CD14-positive monocyte (primary cell): ENCODE results near the gene NSG2. TPM values are rescaled to one million over a fixed set of nuclear protein-coding genes. Genes with fewer than 3 reads are reported as not detected.
"Not testable (repeated sequence)": the region's sequence is repeated elsewhere in the genome, so short reads cannot be mapped to it uniquely, and the experiment has no call there.

ENCODE experiments used
- DNase-seq, 3 donors: peaks; one replicate each; pipeline ENCODE4 v3.0.0-alpha.2; 2011 to 2022
- H2AFZ ChIP-seq: 2 replicates; pipeline ENCODE4 v1.6.0; 2012; ENCODE audit warnings: mild to moderate bottlenecking, low read depth, low read length, inconsistent platforms; ENCODE audit not compliant: insufficient read depth, poor library complexity, severe bottlenecking
- H3K27ac ChIP-seq, 2 donors: 1 replicate in 1 of 2; 2 replicates in 1 of 2; pipeline ENCODE4 v1.5.1; 2012 to 2013; ENCODE audit warnings: low read length in 2 of 2, control low read depth in 1 of 2, inconsistent platforms in 1 of 2, low read depth in 1 of 2, mild to moderate bottlenecking in 1 of 2
- H3K27me3 ChIP-seq, 2 donors: one replicate each; pipeline versions ENCODE4 v1.6.0 to v1.6.1; 2011 to 2013; ENCODE audit warnings: low read length in 2 of 2; ENCODE audit not compliant: control insufficient read depth in 2 of 2, insufficient read depth in 2 of 2
- H3K36me3 ChIP-seq, 2 donors: replicated peaks in 1 of 2; 1 replicate in 1 of 2; 2 replicates in 1 of 2; pipeline versions ENCODE4 v1.5.1 to v1.6.1; 2012 to 2013; ENCODE audit warnings: low read length in 2 of 2, control low read depth in 1 of 2, inconsistent platforms in 1 of 2, mild to moderate bottlenecking in 1 of 2; ENCODE audit not compliant: insufficient read depth in 2 of 2, control insufficient read depth in 1 of 2
- H3K4me1 ChIP-seq, 2 donors: 1 replicate in 1 of 2; 2 replicates in 1 of 2; pipeline versions ENCODE4 v1.5.1 to v1.6.1; 2012 to 2013; ENCODE audit warnings: low read length in 2 of 2, control low read depth in 1 of 2, inconsistent platforms in 1 of 2, mild to moderate bottlenecking in 1 of 2, moderate library complexity in 1 of 2; ENCODE audit not compliant: insufficient read depth in 2 of 2, control insufficient read depth in 1 of 2
- H3K4me2 ChIP-seq: replicated peaks from 2 replicates; pipeline ENCODE3; 2012; ENCODE audit warnings: low read length, moderate library complexity, mild to moderate bottlenecking; ENCODE audit not compliant: poor library complexity, severe bottlenecking; ENCODE audit errors: extremely low read depth
- H3K4me3 ChIP-seq, 3 experiments: fragments of 200-600 bp in 1 of 3; sonication (generic) in 1 of 3; replicated peaks in 1 of 3; 1 replicate in 2 of 3; 2 replicates in 1 of 3; pipeline ENCODE4 v1.5.1; 2011 to 2013; ENCODE audit warnings: low read length in 3 of 3, mild to moderate bottlenecking in 3 of 3, control low read depth in 2 of 3, low read depth in 2 of 3, inconsistent platforms in 1 of 3, moderate library complexity in 1 of 3
- H3K79me2 ChIP-seq: 2 replicates; pipeline ENCODE4 v1.6.0; 2012; ENCODE audit warnings: mild to moderate bottlenecking, control low read depth, inconsistent platforms, low read length, moderate library complexity; ENCODE audit not compliant: insufficient read depth
- H3K9ac ChIP-seq: 2 replicates; pipeline ENCODE4 v1.6.0; 2017; ENCODE audit warnings: low read length, mild to moderate bottlenecking; ENCODE audit not compliant: insufficient read depth, poor library complexity, severe bottlenecking
- H3K9me3 ChIP-seq, 2 donors: replicated peaks in 1 of 2; 1 replicate in 1 of 2; 2 replicates in 1 of 2; pipeline versions ENCODE4 v1.5.1 to v1.6.1; 2012 to 2013; ENCODE audit warnings: low read length in 2 of 2, control low read depth in 1 of 2; ENCODE audit not compliant: control insufficient read depth in 1 of 2, insufficient read depth in 1 of 2
- H4K20me1 ChIP-seq: 2 replicates; pipeline ENCODE4 v1.6.0; 2012; ENCODE audit warnings: mild to moderate bottlenecking, low read length, control low read depth, moderate library complexity; ENCODE audit not compliant: insufficient read depth
- H3K27ac Mint-ChIP-seq, 7 donors: one replicate each; pipeline ENCODE4 v1.8.0; 2020; ENCODE audit warnings: mild to moderate bottlenecking in 7 of 7, mixed read lengths in 7 of 7, moderate library complexity in 6 of 7, inconsistent platforms in 2 of 7
- H3K27me3 Mint-ChIP-seq, 3 donors: one replicate each; pipeline ENCODE4 v1.8.0; 2021 to 2022; ENCODE audit warnings: low read depth in 3 of 3, mild to moderate bottlenecking in 3 of 3, mixed read lengths in 3 of 3, moderate library complexity in 3 of 3, inconsistent platforms in 1 of 3
- H3K36me3 Mint-ChIP-seq, 2 donors: one replicate each; pipeline ENCODE4 v1.8.0; 2020; ENCODE audit warnings: mixed read lengths in 2 of 2, inconsistent platforms in 1 of 2, mild to moderate bottlenecking in 1 of 2
- H3K4me1 Mint-ChIP-seq: one replicate; pipeline ENCODE4 v1.8.0; 2020; ENCODE audit warnings: mild to moderate bottlenecking, mixed read lengths
- H3K4me3 Mint-ChIP-seq, 2 donors: one replicate each; pipeline ENCODE4 v1.8.0; 2020; ENCODE audit warnings: mild to moderate bottlenecking in 2 of 2, mixed read lengths in 2 of 2, moderate library complexity in 1 of 2
- H3K9me3 Mint-ChIP-seq, 7 donors: one replicate each; pipeline ENCODE4 v1.8.0; 2020 to 2022; ENCODE audit warnings: mixed read lengths in 7 of 7, mild to moderate bottlenecking in 6 of 7, moderate library complexity in 6 of 7, inconsistent platforms in 2 of 7
- WGBS: methylation state at CpG from one replicate; pipeline ENCODE4 v1.1.5; 2013; ENCODE audit warnings: missing lambda C conversion rate; ENCODE audit not compliant: insufficient coverage; 5-methylcytosine and 5-hydroxymethylcytosine counted together
- intact Hi-C, 2 donors: fragments of 100-400 bp; cut with micrococcal nuclease; formaldehyde crosslinking; loops; one replicate each; pipeline versions ENCODE4 v1.15.0 to v1.15.1; 2023
- polyA plus RNA-seq, 3 donors: library from polyadenylated mRNA; depleted of rRNA in 1 of 3; unstranded in 2 of 3; stranded (reverse) in 1 of 3; fragments of 300-500 nt in 2 of 3; fragments of >200 nt in 1 of 3; fragmentation: Illumina TruSeq in 2 of 3; gene quantifications; 1 replicate in 2 of 3; 2 replicates in 1 of 3; pipeline ENCODE4 v1.2.3, GENCODE V29; 2012 to 2021
- TF ChIP-seq, protein P1 (sequence below): fragments of 200-600 bp; IDR thresholded peaks from one replicate; pipeline ENCODE4 v1.8.0; 2022; ENCODE audit warnings: antibody characterized with exemption, mild to moderate bottlenecking

NSG2 gene
- polyA plus RNA-seq, 3 donors: not detected

DNA sequence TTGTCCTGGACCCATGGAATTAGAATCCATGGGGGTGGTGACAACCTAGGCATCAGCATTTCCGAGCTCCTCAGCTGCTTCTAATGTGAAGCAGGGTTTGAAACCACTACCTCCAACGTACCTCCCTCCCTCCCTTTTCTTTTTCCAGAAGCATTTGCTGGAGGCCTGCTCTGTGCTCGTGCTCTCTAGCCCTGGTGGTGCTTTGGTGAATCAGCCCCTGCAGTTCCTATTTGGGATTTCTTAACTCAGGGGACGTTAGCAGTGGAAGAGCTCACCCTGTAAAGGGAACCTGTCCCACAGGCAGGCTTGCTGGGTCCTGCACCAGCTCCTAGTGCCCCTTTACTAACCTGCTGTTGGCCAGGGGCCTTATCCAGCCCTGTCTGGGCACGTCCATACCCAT is 55.0 kb downstream of the NSG2 start:
- Histone ChIP-seq H3K9me3 (no peaks in the 10 kb centered on the region), H3K4me2 (no peak overlapping the region), H3K4me1 (no peaks in the 10 kb centered on the region), H3K36me3 (no peaks in the 10 kb centered on the region), H3K79me2 (no peaks in the 10 kb centered on the region), H3K27ac (no peak overlapping the region), H3K27me3 (no peaks in the 10 kb centered on the region), H3K9ac (no peak overlapping the region), H3K4me3 (no peak overlapping the region), H2AFZ (no peak overlapping the region), H4K20me1 (no peaks in the 10 kb centered on the region)
- Mint-ChIP-seq H3K9me3 (peaks cover 0 to 7% (median 0%) of the 10 kb centered on the region in 7 donors), H3K27ac (no peak overlapping the region), H3K36me3 (no peaks in the 10 kb centered on the region), H3K27me3 (peaks cover 0 to 7% (median 0%) of the 10 kb centered on the region in 3 donors), H3K4me1 (no peaks in the 10 kb centered on the region), H3K4me3 (no peak overlapping the region)
- no peak for DNase-seq
- 86% methylated on average over 3 of the region's 5 CpGs for WGBS
- intact Hi-C loops: no loop called here
- TF ChIP-seq, protein P1, sequence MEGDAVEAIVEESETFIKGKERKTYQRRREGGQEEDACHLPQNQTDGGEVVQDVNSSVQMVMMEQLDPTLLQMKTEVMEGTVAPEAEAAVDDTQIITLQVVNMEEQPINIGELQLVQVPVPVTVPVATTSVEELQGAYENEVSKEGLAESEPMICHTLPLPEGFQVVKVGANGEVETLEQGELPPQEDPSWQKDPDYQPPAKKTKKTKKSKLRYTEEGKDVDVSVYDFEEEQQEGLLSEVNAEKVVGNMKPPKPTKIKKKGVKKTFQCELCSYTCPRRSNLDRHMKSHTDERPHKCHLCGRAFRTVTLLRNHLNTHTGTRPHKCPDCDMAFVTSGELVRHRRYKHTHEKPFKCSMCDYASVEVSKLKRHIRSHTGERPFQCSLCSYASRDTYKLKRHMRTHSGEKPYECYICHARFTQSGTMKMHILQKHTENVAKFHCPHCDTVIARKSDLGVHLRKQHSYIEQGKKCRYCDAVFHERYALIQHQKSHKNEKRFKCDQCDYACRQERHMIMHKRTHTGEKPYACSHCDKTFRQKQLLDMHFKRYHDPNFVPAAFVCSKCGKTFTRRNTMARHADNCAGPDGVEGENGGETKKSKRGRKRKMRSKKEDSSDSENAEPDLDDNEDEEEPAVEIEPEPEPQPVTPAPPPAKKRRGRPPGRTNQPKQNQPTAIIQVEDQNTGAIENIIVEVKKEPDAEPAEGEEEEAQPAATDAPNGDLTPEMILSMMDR: no peak

DNA sequence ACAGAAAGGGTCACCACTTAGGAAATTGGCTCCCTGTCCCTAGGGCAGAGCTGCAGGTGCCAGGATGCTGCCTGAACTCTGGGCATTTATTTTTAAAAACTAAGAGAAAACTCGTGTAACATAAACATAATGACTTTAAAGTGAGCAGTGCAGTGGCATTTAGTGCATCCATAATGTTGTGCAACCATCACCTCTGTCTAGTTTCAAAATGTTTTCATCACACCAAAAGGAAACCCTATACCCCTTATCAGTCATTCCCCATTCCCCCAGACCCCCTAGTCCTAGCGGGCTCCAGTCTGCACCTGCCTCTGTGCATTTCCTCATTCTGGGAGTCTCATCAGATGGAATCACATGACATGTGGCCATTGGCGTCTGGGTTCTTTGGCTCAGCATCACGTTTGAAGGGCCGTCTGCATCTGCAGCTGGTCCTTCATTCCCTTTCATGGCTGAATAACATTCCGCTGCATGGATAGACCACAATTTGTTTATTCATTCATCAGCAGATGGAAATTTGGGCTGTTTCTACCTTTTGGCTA is 55.8 kb downstream of the NSG2 start:
- H3K36me3 Mint-ChIP-seq: no peaks in the 10 kb centered on the region
- H3K27me3 Mint-ChIP-seq: peaks cover 0 to 7% (median 0%) of the 10 kb centered on the region in 3 donors
- H2AFZ ChIP-seq: no peak overlapping the region
- intact Hi-C loops: no loop called here
- H3K4me3 Mint-ChIP-seq: no peak overlapping the region
- H3K27me3 ChIP-seq: no peaks in the 10 kb centered on the region
- no peaks in the 10 kb centered on the region for H3K4me1 ChIP-seq
- 57% methylated on average over 4 of the region's 6 CpGs for WGBS
- H3K36me3 ChIP-seq: no peaks in the 10 kb centered on the region
- H3K4me3 ChIP-seq: no peak overlapping the region
- no peak overlapping the region for H3K9ac ChIP-seq
- H3K9me3 Mint-ChIP-seq: peaks cover 0 to 7% (median 0%) of the 10 kb centered on the region in 7 donors
- no peaks in the 10 kb centered on the region for H3K4me1 Mint-ChIP-seq
- no peak for DNase-seq
- no peak overlapping the region for H3K4me2 ChIP-seq
- no peaks in the 10 kb centered on the region for H3K79me2 ChIP-seq
- TF ChIP-seq, protein P1: no peak
- no peaks in the 10 kb centered on the region for H4K20me1 ChIP-seq
- H3K27ac Mint-ChIP-seq: no peak overlapping the region
- no peak overlapping the region for H3K27ac ChIP-seq
- H3K9me3 ChIP-seq: no peaks in the 10 kb centered on the region

DNA sequence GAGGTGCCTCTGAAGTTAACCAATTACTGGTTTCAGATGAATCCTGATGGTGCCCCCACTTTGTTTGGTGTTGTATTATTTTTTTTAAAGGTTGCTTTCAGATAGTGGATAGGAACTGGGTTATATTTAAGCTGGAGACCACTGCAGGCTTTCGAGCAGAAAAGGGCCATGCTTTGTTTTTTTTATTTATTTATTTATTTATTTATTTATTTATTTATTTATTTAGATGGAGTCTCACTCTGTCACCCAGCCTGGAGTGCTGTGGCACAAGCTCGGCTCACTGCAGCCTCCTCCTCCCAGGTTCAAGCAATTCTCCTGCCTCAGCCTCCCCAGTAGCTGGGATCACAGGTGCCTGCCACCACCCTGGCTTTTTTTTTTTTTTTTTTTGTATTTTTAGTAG is 57.1 kb downstream of the NSG2 start:
- H2AFZ ChIP-seq, H3K9me3 ChIP-seq, H3K9ac ChIP-seq, H3K27ac ChIP-seq, H3K9me3 Mint-ChIP-seq, H3K27ac Mint-ChIP-seq, H3K27me3 ChIP-seq, H3K4me3 Mint-ChIP-seq, H3K4me1 ChIP-seq, H3K4me1 Mint-ChIP-seq, H3K4me2 ChIP-seq, H4K20me1 ChIP-seq, H3K36me3 ChIP-seq, H3K79me2 ChIP-seq, DNase-seq, H3K27me3 Mint-ChIP-seq, H3K4me3 ChIP-seq, intact Hi-C loops, H3K36me3 Mint-ChIP-seq: not testable (repeated sequence)
- no CpG with 5 or more reads among the region's 2 CpGs for WGBS
